NCI-H2029 (cell line): ENCODE data around the gene DMAP1.
A peak's percentile ranks its signal among the peaks of the same experiment; 100 is the strongest.

Experiments used
- DNase-seq: peaks from one replicate; lab custom pipeline; 2025; lab: John Stamatoyannopoulos, UW

Gene DMAP1

DNA sequence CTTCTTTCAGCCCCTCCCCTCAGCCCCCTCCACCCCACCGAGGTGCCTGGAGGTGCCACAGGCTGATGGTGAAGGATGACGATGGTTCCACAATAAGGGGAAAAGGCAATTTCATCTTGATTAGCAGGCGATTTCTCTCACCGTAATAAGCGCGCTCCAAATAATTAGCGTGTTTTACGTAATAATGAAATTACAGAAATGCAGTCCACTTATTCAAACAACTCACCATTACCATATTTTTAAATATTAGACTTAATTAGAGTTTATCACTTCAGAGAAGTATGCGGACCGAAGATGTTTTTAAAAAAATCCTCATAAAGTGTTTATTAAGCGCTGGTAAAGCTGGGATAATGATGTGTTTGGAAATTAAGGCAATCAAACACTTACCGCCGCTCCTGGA, 14.9 kb downstream of the DMAP1 start:
- no peak for DNase-seq

DNA sequence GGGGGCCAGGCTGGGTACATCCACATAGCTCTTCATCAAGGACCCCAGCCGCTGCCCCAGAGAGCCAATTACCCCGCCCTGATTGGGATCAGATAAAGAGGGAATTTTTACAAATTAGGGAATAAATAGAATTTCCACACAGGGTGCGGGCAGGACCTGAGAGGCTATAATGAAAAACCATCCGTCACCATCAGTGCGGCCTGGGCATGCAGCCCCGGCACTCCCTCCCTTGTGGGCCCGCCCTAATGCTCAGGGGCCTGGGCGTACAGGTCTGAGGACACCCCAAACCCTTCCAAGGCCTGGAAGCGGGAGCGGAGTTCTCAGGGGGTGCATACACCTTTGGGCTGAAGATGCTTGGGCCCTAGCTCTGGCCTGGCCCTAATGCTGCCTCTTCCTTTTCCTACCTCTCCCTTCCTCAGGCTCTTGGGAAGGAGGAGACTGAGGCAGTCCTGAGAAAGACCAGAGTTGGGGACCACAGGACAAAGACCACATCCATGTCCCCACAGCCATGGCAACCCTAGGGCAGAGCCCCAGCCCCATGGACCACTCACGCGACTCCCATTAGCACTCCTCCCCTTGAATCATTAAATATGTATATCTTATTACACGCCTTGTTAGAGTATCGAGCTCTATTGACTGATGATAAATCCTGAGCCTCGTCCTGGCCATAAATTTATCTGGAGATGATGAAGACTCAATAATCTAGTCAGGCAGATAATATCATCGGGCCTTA, 16.3 kb downstream of the DMAP1 start:
- no peak for DNase-seq

DNA sequence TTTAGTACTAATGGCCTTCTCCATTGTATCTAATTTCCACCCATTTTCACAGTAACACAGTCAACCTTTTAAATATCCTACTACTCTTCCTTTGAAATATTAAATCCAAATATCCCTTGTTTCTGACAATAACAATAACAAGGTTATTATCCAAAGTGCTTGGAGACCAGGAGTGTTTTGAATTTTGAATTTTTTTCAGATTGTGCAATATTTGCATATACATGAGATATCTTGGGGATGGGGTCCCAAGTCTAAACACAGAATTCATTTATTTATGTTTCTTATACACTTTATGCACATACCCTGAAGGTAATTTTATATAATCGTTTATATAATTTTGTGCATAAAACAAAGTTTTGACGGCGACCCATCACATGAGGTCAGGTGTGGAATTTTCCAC, 17.5 kb downstream of the DMAP1 start:
- no peak for DNase-seq

DNA sequence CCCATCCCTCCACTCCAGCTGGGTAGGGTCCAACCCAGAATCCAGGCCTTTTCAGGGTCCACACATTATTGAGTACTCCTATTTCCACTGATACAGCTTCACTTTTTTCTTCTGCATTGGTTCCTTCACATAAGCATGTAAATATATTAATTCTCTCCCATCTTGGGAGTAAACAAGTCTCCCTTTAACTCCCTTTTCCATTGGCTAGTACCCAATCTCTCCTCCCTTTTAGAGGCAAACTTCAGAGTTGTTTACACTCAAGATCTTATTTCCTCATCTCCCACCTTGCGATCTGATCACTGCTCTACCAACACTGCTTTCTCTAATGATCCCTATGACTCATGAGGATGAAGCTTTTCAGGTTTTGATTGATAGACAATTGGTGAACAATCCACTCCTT, 20.3 kb downstream of the DMAP1 start:
- no peak for DNase-seq

DNA sequence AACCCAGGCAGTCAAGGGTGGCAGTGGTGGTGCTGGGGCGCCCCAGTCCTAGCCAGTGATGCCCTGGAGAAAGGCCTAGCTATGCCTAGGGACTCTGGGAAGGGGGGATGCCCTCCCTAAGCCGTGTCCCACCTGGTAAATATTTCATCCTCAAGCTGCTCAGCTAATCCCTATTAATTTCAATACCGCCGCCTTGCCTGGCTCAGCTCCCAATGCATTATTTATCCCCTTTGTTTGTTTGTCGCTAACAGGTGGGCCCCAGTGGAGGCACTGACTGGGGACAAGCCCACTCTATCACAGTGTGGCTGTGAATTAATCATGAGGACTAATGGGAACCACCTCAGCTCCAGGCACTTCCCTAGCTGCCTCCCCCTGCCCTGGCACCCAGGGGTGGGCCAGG, 22.5 kb downstream of the DMAP1 start:
- no peak for DNase-seq

DNA sequence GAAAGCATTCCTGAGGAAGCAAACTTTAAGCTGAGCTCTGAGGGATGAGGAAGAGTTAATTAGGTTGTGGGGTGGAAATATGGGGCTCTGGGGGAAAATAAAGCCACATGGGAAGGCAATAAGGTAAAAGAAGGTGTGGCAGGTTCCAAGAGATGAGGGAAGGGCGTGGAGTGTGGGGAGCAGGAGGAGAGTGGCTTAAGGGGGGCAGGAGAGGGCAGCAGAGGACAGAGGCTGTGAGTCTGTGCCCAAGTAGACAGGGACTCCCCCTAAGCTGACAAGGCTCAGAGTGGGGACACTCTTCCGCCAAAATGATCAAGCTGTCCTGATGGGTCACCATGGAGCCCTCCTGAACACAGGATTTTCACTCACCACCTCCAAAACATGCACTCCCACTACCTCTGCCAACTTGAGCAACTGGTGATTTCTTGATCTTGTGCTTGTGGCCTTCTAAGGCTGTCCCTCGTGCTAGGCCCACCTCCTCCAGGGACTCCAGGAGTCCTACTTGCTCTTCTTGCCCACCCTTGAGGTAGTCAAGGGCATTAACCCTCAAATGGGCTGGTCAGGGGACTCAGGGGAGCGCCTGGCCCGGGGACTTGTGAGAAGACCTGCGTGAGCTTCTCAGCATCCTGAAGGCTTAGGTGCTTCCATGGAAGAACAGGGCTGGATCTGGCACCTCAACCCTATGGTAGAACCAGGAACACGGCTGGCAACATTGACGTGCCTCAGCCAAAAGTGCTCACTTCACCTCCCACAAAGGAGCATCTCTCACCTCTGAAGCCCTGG, 23.4 kb downstream of the DMAP1 start:
- no peak for DNase-seq

DNA sequence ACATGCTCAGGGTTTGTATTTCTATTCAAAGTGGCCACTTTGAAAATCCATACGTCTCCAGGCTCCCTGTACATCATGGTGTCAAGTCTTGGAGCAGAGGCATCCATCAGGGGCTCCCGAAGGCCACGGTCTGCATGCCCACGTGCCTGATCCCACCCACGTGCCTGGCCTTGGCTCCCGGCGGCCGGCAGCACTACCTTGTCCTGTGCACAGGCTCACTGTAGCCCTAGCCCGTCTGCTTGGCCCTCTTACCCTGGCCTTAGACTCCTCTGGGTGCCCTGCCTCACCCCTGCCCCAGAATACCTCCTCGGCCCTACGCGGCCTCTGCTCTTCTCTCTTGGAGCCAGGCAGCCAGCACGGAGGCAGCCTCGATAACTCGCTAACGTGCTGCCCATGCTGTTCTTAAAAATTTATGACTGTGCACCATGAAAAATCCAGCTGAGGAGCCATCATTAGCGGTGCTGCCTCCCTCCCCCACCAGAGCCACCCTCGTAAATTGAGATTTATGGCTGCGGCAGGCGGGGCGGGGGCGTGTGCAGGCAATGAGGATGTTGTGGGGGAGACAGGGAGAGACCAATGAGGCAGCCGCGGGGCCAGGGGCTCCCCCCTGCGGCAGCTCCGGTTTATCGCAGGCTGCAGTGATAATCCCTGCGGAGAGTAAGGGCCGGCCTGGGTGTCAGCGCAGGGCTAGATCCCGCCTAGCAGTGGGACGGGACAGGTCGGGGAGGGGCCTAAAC, 24.6 kb downstream of the DMAP1 start:
- DNase-seq: no peak

DNA sequence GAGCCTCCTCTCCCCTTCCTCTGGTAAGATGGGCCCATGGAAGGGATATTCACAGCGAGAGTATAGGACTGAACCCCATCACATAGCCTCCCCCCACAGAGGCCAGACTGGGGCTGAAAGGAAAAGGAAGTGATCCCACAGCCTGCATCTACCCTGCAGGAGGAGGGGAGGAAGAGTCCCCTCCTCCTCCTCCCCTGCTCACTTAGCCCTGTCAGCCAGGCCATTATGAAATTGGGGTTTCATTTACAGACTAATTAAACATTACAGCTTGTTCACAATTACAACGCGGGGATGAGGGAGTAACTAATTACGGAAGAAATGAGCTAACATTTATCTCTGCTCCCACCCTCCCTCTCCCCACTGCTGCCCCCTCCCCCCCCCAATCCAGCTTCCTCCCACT, 25.4 kb downstream of the DMAP1 start:
- no peak for DNase-seq

DNA sequence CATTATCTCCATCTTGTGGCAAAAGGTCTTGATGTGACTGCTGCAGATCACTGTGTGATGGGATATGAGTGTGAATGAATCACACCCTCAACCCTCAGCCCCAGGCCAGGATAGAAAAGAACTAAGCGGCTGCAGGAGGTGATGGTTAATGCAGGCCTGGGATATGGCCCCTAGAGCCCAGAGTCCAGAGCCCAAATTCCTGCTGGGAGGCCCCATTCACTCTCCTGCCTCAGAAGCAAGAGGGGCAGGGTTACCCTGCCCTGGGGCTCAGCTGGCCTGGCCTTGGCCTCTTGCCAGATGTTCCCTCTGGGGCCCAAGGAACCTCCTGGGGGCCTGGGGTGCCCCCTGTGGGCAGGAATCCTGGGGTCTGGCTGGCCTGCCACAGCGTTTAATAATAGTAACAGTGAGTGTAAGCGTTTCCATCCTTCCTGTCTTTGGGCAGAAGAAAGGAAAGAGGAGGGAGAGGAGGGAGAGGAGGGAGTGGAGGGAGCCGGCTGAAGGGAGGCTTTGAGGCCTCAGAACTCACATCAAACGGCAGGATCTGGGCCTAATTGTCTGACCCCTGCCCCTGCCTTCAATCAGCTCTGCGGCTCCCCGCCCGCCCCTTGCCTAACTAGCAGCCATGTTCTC, 26.2 kb downstream of the DMAP1 start:
- DNase-seq: no peak

DNA sequence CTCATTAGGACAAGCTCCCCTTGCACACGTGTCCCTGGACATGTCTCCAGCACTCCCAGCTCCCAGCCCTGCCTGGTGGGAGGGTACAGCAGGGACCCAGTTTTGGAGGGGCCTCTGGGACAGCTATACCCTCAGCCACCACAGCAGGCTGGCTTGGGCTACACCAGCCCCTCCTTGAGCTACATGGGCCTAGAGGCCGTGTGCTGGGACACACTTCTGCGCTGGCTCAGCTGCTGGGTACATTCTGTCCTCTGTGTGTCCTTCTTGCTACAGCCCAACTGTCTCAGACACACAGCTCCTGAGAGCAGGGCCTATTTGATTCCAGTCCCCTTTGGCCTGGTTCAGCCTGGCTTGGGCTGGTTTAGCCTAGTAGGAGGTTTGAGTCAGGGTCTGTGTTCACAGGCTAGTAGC, 26.7 kb downstream of the DMAP1 start:
- no peak for DNase-seq

DNA sequence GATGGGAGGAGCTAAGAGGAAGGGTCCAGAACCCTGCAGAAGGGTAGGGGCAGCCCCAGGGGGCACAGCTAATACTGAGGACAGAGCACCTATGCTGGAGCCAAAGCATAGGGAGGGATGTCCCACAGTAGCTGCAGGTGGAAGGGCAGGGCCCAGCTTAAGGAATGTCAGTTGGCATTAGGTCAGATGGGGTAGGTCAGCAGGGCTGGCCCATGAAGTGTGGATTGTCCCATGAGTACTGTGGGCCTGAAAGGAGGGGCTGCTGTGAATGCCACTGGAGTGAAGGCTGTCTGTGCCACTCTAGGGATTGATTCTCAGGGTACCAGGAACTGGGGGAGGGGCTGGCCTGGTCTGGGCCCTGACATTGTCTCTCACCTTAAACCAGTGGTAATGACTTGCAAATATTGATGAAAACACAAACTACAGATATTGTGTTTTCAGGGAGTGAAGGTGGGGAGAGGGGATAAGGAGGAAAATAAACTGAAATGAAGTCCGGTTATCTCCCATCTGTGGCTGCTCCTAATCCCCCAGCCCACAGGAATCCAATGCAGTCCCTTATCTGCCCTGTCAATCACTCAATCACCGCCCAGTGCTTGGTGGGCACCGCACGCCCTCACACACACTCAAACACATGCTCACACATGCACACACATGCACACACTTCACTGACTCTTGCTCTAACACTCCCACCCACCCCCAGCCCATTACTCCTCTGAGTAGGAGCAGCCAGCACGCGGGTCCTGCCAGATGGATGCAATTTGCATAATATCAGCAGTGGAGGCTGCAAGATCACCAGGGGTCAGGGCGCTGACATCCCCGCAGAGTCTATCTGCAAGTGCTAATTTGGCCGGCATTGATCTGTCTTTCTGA, 27.8 kb downstream of the DMAP1 start:
- no peak for DNase-seq

DNA sequence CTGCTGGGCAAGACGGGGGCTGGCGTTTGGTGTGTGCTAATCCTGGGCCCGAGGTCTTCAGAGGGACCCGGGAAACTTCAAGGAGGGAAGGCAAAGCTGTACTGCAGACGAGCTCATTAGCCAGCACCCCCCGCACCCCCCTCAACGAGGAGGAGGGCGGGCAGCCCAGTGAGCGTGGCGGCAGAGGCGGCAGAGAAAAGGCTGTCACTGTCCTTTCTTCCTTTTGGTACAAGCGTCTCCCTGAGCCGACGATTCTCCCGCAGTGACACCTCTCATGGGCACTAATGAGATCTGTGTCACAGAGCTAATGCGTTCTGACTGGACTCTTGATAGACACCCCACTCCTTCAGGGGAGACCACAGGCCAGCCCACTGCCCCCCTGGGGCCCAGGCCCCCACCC, 29.5 kb downstream of the DMAP1 start:
- DNase-seq: no peak

DNA sequence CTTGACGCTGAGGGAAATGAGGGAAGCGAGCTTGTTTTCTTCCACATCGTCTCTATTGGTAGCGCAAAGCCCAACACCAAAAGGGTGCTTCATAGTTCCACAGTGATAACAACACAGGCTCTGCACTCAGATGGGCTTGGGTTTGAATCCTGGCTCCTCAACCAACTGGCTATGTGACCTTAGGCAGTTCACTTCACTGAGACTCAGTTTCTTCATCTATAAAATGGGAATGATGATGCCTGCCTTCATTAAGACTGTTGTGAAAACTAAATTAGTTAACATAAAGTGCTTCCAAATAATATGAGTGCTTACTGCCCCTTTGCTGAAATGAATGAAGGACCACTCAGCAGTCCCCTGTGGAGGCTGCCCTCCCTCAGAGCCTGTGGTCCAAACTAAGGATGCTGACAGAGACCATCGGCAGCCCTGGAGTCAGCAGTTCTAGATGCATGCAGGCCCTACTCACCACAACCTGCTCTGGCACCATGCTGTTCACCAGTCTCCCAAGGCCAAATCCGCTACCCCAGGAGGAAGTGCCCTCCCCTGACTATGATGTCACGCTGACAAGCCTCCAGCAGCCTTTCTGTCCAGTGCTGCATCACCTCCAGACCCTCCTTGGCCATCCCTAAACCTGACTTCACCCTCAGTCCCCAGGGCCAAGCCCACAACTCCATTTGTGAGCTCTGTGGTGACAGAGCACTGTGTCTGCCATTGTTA, 30.7 kb downstream of the DMAP1 start:
- DNase-seq: no peak

DNA sequence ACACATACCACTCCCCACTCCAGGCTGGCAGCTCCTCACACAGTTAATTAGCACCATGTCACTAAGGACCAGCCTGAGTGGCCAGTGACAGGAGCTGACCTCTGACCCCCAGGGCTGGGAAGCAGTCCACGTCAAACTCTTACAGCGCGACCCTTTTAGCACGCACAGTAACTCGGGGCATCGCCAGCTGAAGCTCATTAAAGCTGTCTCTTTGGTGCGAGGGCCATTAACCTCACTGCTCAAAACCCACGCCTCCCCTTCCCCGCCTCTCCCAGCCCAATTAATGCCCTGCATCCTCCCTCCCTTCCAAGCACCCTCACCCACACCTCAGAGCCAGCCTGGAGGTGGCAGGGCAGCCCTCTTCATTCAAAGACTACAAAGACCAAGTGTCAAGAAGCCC, 31.7 kb downstream of the DMAP1 start:
- no peak for DNase-seq

DNA sequence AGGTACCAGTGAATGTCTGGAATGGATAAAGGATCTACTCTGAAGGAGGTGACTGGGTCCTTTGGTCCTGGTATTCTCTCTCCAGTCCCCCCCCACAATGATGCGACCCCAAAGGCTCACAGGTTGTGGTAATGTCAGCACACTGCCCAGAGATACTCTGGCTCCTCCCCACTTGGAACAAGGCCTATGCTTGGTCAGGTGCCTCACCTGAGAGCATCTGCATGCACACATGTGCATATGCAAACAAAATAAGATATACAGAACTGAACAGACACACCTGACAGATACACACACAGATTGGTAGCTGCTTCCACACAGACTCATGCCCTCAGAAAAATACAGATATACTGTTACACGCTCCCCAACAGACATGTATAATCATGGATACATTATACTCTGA, 33.5 kb downstream of the DMAP1 start:
- peak; percentile 90 for DNase-seq

DNA sequence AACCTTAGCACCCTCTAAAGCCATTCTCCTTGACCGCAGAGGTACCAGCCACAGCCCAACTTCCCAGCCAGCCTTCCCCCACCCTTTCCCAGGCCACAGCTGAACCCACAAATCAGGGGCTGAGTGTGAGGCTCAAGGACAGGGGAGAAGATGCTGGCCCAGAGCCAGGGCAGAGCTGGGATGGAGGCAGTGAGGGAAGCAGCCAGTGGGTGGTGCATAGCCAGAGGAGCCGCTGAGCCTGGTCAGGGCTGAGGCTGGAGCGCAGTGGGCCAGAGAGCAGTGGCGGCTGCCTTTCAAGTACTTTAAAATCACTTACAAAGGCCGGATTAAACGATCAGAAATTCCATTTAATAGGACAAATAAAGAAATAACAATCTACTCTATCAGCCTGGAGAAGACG, 36.3 kb downstream of the DMAP1 start:
- DNase-seq: peak; percentile 63

DNA sequence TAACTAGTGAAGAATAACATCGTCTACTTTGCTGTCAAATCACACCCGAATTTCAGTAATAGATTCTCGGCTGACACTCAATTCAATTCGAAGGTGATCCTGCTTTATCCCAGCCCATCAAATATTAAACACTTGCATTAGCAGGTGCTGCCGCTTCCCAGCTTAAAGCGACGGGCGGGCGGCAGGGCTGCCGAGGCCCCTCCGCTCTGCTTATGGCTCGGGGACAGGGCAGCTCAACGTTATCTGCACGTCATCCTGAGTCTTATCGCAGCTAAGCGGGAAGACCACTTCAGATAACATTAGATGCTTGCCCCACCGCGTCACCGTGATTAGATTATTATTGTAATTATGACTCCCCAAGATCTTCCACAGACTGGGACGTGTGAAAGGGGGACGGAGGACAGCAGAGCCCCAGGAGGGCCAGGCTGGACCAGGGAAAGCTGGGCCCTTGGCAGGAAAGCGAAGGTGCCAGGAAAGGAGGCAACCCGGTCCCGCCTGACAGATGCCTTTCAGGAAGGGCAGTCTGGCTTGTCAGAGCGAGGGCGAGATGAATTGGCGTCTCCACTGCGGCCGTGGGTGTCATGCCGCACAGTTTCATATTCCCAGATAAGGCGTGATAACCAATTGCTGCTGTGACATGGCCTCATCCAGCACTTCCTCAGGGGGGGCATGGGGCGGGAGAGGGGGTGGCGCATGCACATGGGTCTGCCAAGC, 37.0 kb downstream of the DMAP1 start:
- no peak for DNase-seq

DNA sequence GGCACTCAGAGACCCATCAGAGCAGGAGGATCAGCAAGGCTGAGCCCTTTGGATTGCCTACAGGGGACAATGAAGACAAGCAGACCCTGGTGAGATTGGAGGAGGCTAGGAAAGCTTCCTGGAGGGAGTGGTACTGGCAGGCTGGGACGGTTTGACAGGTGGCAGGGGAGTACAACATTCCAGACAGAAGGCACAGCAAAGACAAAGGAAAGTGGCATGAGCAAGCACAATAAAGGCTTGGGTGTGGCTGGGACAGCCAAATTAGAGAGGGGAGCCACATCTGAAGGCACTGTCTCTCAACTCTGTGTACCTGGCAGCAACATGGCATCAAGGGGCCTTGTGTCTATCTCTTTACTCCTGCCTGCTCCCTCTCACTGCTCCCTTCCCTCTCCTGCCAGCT, 38.2 kb downstream of the DMAP1 start:
- no peak for DNase-seq

DNA sequence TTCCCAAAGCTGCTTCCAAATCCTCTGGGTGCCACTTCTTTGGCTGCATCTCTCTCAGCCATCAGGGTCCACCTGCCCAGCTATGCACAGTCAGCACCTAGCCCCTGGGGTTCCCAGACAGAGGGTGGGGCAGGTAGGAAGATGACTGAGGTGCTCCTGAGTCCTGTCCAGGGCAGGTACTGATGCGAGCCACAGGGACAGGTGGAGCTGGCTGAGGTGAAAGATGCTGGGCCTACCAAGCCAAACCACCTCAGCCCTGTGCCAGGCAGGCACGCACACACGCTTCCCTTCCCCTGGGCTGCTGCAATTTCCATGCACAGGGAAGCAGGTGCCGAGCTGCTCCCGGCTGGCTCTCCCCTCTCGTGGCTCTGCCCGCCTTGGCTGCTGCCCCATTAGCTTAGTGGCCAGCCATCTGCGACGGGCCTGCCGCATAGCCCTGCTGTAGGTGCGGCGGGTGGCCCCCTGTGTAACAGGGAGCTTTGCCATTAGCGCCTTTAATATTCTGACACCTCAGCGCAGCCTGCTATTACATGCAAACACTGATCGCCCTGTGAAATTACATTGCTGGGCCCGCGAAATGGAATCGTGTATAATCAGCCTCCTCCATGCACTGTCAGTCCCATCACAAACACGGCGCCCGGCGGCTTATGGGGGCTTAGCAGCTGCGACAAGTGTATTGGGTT, 38.9 kb downstream of the DMAP1 start:
- peak; percentile 67 for DNase-seq
